A673 (cell line): Measurements from ENCODE around the gene MSI2. TPM values are rescaled to one million over a fixed set of nuclear protein-coding genes. Genes with fewer than 3 reads are reported as not detected.

Source experiments
- Bru-seq: library from RNA; stranded (reverse); fragments of 400-500 nt; gene quantifications from one replicate; lab custom pipeline; 2021; lab: Mats Ljungman, UMichigan
- BruChase-seq, 2 experiments: library from RNA; stranded (reverse); fragments of 400-500 nt; gene quantifications; one replicate each; lab custom pipeline; 2021; lab: Mats Ljungman, UMichigan
- BruUV-seq: library from RNA; stranded (reverse); fragments of 400-500 nt; replicated peaks from 2 replicates; lab custom pipeline; 2021; lab: Mats Ljungman, UMichigan
- CTCF ChIA-PET: fragments of 300-600 bp; sonication (Branson Sonifier 250); formaldehyde crosslinking; loops from one replicate; lab custom pipeline; 2022; ENCODE audit warnings: antibody characterized with exemption; lab: Charles Lee
- POLR2A ChIA-PET: fragments of 300-600 bp; sonication (Branson Sonifier 250); formaldehyde crosslinking; loops from one replicate; lab custom pipeline; 2022; ENCODE audit warnings: antibody characterized with exemption; ENCODE audit not compliant: low non-redundant PET; lab: Charles Lee
- DNase-seq: peaks from one replicate; pipeline ENCODE4 v3.0.0-alpha.2; 2015; ENCODE audit warnings: low spot score
- H3K27ac ChIP-seq: fragments of 200-600 bp; sonication (generic); 2 replicates; pipeline ENCODE4 v1.5.1; 2016; ENCODE audit warnings: mixed run types, low read depth, mild to moderate bottlenecking, mixed read lengths, antibody characterized with exemption, low read length; ENCODE audit not compliant: poor library complexity, severe bottlenecking
- H3K27me3 ChIP-seq: fragments of 200-600 bp; sonication (generic); replicated peaks from 2 replicates; pipeline ENCODE4 v1.6.1; 2017; ENCODE audit warnings: mixed run types, low read depth, mild to moderate bottlenecking, mixed read lengths, antibody characterized with exemption, low read length; ENCODE audit not compliant: insufficient read depth, poor library complexity
- H3K36me3 ChIP-seq: fragments of 200-600 bp; sonication (generic); 2 replicates; pipeline ENCODE4 v1.6.1; 2016; ENCODE audit warnings: mixed run types, mild to moderate bottlenecking, mixed read lengths, antibody characterized with exemption, low read length; ENCODE audit not compliant: insufficient read depth, poor library complexity, severe bottlenecking
- H3K4me1 ChIP-seq: fragments of 200-600 bp; sonication (generic); 2 replicates; pipeline ENCODE4 v1.6.1; 2017; ENCODE audit warnings: mixed run types, mild to moderate bottlenecking, mixed read lengths, antibody characterized with exemption, low read length; ENCODE audit not compliant: insufficient read depth, poor library complexity, severe bottlenecking
- H3K4me3 ChIP-seq: fragments of 200-600 bp; sonication (generic); 2 replicates; pipeline ENCODE4 v1.5.1; 2016; ENCODE audit warnings: low read depth, mixed run types, mild to moderate bottlenecking, mixed read lengths, low read length; ENCODE audit not compliant: poor library complexity, severe bottlenecking
- H3K9me3 ChIP-seq: fragments of 200-600 bp; sonication (generic); 2 replicates; pipeline ENCODE4 v1.6.1; 2016; ENCODE audit warnings: mixed run types, low read depth, mild to moderate bottlenecking, mixed read lengths, antibody characterized with exemption, low read length; ENCODE audit not compliant: poor library complexity, severe bottlenecking
- CTCF ChIP-seq: fragments of 300-800, 200-600 bp; sonication (generic); conservative IDR thresholded peaks from 2 replicates; pipeline ENCODE4 v1.5.1; 2017; ENCODE audit warnings: low read depth, mild to moderate bottlenecking, antibody characterized with exemption, low read length, moderate library complexity, mixed read lengths
- EZH2 ChIP-seq: fragments of 200-600 bp; sonication (generic); IDR thresholded peaks from 2 replicates; pipeline ENCODE4 v1.6.1; 2017; ENCODE audit warnings: borderline replicate concordance, low read depth, mild to moderate bottlenecking, mixed read lengths, antibody characterized with exemption, low read length; ENCODE audit not compliant: poor library complexity, severe bottlenecking
- intact Hi-C: fragments of 100-400 bp; cut with micrococcal nuclease; formaldehyde crosslinking; loops from one replicate; pipeline ENCODE4 v1.10.0; 2022; ENCODE audit not compliant: unreplicated experiment
- long read RNA-seq: library from polyadenylated mRNA; stranded (forward); transcript quantifications from one replicate; pipeline ENCODE4 v2.0.0, GENCODE V29; 2022
- total RNA-seq: library from RNA; stranded (reverse); gene quantifications from 2 replicates; pipeline ENCODE4 v1.2.3, GENCODE V29; 2021

MSI2 gene
- 108 and 111 TPM in 2 replicates for total RNA-seq
- percentile 82 among the genes with signal in this experiment for Bru-seq, nascent RNA
- percentile 82 among the genes with signal in this experiment for BruChase-seq, experiment 1, labeled RNA remaining after a 2-hour chase
- BruChase-seq, experiment 2, labeled RNA remaining after a 6-hour chase: percentile 86 among the genes with signal in this experiment
- long read RNA-seq, full-length matches to known transcripts: 2 of 14 reads
- long read RNA-seq, partial matches to known transcripts: 0 of 14 reads
- long read RNA-seq, other reads (novel, unspliced or antisense): 12 of 14 reads

- peak; percentile 93 for DNase-seq
- ChIA-PET POLR2A (interaction anchor here (0.7 kb wide), 1 partner anchor 341 kb away, joined by 3 read pairs; no protein-coding TSS in a partner anchor), CTCF (interaction anchor here (0.6 to 2.0 kb wide), 4 partner anchors 13 to 526 kb away, joined by 3 to 13 read pairs (median 6); no protein-coding TSS in a partner anchor)
- Histone ChIP-seq H3K27ac (peak within 1 kb of the TSS; percentile 74), H3K27me3 (no peaks in the 10 kb centered on the region), H3K9me3 (no peaks in the 10 kb centered on the region), H3K36me3 (peaks cover 7% of the 10 kb centered on the region), H3K4me3 (peak within 1 kb of the TSS; percentile 89), H3K4me1 (peaks cover 8% of the 10 kb centered on the region)
- BruUV-seq: no TSS peak
- no peak for TF ChIP-seq EZH2
- 0 out of 2 replicates have a peak, but pooled peaks have one; percentile 10 for TF ChIP-seq CTCF
- intact Hi-C loops: no loop called here
These were observed at the start of gene MSI2 for GRCh38 chr17:57255776-57256681. TSS of gene MSI2 (plus strand) at chr17:57256523. CDS start at chr17:57256743, 220 bp downstream.

- ChIA-PET POLR2A (no interaction called here), CTCF (no interaction called here)
- TF ChIP-seq EZH2 (no peak), CTCF (no peak)
These were observed 49.4 kb upstream of the MSI2 start for GRCh38 chr17:57206928-57207327.

GRCh38 chr17:57207396-57207795 lies 48.9 kb upstream of the MSI2 start:
- H3K27me3 ChIP-seq: no peaks in the 10 kb centered on the region
- ChIA-PET POLR2A (no interaction called here), CTCF (no interaction called here)
- no peaks in the 10 kb centered on the region for H3K36me3 ChIP-seq
- no peak for TF ChIP-seq EZH2
- TF ChIP-seq CTCF: no peak
- no peaks in the 10 kb centered on the region for H3K4me1 ChIP-seq
- BruUV-seq: no TSS peak
- DNase-seq: no peak
- no peak overlapping the region for H3K27ac ChIP-seq
- intact Hi-C loops: no loop called here
- H3K4me3 ChIP-seq: no peak overlapping the region
- H3K9me3 ChIP-seq: peaks cover 13% of the 10 kb centered on the region

More at GRCh38 chr17:57206928-57207327, 49.4 kb upstream of the MSI2 start:
- BruUV-seq: no TSS peak
- DNase-seq: no peak
- Histone ChIP-seq H3K27me3 (no peaks in the 10 kb centered on the region), H3K27ac (no peak overlapping the region), H3K9me3 (peaks cover 13% of the 10 kb centered on the region), H3K36me3 (no peaks in the 10 kb centered on the region), H3K4me3 (no peak overlapping the region), H3K4me1 (no peaks in the 10 kb centered on the region)
- intact Hi-C loops: no loop called here
